ENCODE data around the gene ATP1B3.
"Not testable (repeated sequence)": the region's sequence is repeated elsewhere in the genome, so short reads cannot be mapped to it uniquely, and the experiment has no call there.

DNA sequence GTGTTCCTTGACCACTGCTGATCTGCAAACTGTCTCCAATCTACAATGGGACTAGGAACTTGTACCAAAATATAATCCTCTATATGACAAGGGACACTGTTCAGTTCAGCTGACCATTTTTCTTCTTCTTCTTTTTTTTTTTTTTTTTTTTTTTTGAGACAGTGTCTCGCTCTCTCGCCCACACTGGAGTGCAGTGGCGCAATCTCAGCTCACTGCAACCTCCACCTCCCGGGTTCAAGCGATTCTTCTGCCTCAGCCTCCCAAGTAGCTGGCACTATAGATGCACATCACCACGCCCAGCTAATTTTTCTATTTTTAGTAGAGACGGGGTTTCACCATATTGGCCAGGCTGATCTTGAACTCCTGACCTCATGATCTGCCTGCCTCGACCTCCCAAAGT lies 98.3 kb downstream of the ATP1B3 start:
- TF ChIP-seq, protein P1, sequence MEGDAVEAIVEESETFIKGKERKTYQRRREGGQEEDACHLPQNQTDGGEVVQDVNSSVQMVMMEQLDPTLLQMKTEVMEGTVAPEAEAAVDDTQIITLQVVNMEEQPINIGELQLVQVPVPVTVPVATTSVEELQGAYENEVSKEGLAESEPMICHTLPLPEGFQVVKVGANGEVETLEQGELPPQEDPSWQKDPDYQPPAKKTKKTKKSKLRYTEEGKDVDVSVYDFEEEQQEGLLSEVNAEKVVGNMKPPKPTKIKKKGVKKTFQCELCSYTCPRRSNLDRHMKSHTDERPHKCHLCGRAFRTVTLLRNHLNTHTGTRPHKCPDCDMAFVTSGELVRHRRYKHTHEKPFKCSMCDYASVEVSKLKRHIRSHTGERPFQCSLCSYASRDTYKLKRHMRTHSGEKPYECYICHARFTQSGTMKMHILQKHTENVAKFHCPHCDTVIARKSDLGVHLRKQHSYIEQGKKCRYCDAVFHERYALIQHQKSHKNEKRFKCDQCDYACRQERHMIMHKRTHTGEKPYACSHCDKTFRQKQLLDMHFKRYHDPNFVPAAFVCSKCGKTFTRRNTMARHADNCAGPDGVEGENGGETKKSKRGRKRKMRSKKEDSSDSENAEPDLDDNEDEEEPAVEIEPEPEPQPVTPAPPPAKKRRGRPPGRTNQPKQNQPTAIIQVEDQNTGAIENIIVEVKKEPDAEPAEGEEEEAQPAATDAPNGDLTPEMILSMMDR (IDR thresholded peaks at IDR 0.05; ENCODE audit: insufficient read depth, low read depth, low read length): not testable (repeated sequence)
- TF ChIP-seq EZH2 (IDR thresholded peaks at IDR 0.05; ENCODE audit: insufficient read depth, low read length): not testable (repeated sequence)
